HFFc6 (cell line): Measurements from ENCODE around the gene TPMT. TPM values are rescaled to one million over a fixed set of nuclear protein-coding genes. Genes with fewer than 3 reads are reported as not detected.

Source experiments
- DNase-seq: peaks from one replicate; pipeline ENCODE4 v3.0.0-alpha.2; 2018
- H3K27ac Mint-ChIP-seq: 2 replicates; pipeline ENCODE4 v1.8.0; 2020; ENCODE audit warnings: mild to moderate bottlenecking, mixed read lengths
- H3K27me3 Mint-ChIP-seq: 2 replicates; pipeline ENCODE4 v1.8.0; 2021; ENCODE audit warnings: mild to moderate bottlenecking, moderate library complexity, mixed read lengths; ENCODE audit not compliant: insufficient read depth
- H3K36me3 Mint-ChIP-seq: 2 replicates; pipeline ENCODE4 v1.8.0; 2021; ENCODE audit warnings: low read depth, mixed read lengths
- H3K4me1 Mint-ChIP-seq: 2 replicates; pipeline ENCODE4 v1.8.0; 2020; ENCODE audit warnings: low read depth, mixed read lengths
- H3K4me3 Mint-ChIP-seq: 2 replicates; pipeline ENCODE4 v1.8.0; 2020; ENCODE audit warnings: mild to moderate bottlenecking, moderate library complexity, mixed read lengths
- H3K9me3 Mint-ChIP-seq: 2 replicates; pipeline ENCODE4 v1.8.0; 2020; ENCODE audit warnings: mild to moderate bottlenecking, mixed read lengths
- total RNA-seq, 6 experiments: library from RNA; stranded (reverse); fragmentation: NEBNext Ultra II Directional; extraction: Animal tissue kit (Norgen Biotek cat#: 25700); gene quantifications; 2 replicates in 1 of 6; 3 replicates in 5 of 6; pipeline ENCODE4 v1.2.3, GENCODE V29; 2021
- TF ChIP-seq, protein P1 (sequence below): fragments of 200-600 bp; sonication (generic); IDR thresholded peaks from 2 replicates; pipeline ENCODE4 v1.5.0; 2021; ENCODE audit warnings: antibody characterized with exemption, mild to moderate bottlenecking

Gene TPMT
- total RNA-seq, 6 experiments from 2014 or later, result 15.5 to 23.1 (median 21.2) TPM

DNA sequence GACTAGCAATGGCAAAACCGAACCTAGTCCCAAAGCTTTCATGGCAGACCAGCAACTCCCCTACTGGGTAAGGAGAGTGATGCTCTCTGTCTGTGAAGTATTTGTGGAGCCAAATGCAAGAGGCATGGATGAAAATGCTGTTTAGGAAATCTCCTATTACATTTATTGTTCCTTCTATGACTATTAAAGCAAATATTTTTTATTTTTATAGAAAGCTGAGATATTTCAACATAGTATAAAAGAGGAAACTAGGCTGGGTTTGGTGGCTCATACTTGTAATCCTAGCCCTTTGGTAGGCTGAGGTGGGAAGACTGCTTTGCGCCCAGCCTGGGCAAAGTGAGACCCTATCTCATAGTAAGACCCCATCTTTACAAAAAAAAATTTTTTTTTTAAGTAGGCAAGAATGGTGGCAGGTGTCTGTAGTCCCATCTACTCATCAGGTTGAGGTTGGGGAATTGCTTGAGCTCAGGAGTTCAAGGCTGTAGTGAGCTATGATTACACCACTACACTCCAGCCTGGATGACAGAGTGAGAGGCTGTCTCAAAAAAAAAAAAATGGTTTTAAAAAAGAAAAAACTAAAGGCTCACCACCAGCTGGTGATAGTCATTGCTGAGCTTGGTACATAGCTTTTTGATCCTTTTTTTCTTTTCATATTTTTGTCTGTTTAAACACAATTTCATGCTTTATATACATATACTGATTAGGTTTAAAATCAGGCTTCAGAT lies 11.6 kb upstream of the TPMT start:
- Mint-ChIP-seq H3K27ac (peak overlapping the region; percentile 29; the same call in 1 of the 2 replicates), H3K36me3 (peaks cover 20% of the 10 kb centered on the region), H3K4me1 (peaks cover 10% of the 10 kb centered on the region), H3K9me3 (no peaks in the 10 kb centered on the region), H3K4me3 (no peak overlapping the region), H3K27me3 (no peaks in the 10 kb centered on the region)
- DNase-seq, result peak; percentile 9
- TF ChIP-seq, protein P1, sequence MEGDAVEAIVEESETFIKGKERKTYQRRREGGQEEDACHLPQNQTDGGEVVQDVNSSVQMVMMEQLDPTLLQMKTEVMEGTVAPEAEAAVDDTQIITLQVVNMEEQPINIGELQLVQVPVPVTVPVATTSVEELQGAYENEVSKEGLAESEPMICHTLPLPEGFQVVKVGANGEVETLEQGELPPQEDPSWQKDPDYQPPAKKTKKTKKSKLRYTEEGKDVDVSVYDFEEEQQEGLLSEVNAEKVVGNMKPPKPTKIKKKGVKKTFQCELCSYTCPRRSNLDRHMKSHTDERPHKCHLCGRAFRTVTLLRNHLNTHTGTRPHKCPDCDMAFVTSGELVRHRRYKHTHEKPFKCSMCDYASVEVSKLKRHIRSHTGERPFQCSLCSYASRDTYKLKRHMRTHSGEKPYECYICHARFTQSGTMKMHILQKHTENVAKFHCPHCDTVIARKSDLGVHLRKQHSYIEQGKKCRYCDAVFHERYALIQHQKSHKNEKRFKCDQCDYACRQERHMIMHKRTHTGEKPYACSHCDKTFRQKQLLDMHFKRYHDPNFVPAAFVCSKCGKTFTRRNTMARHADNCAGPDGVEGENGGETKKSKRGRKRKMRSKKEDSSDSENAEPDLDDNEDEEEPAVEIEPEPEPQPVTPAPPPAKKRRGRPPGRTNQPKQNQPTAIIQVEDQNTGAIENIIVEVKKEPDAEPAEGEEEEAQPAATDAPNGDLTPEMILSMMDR, result no peak

DNA sequence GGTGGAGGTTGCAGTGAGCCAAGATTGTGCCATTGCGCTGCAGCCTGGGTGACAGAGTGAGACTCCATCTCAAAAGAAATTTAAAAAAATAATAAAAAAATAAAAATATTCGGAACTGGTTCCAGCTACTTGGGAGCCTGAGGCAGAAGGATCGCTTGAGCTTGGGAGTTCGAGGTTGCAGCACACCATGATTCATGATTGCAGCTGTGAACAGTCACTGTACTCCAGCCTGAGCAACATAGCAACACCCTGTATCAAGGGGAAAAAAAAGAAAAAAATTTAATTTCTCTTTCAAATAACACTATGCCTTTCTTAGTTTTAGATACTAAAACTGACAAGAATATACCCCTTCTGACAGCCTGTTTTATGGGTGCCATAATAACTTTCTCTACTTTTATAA lies 10.9 kb upstream of the TPMT start:
- H3K4me3 Mint-ChIP-seq, result no peak overlapping the region
- TF ChIP-seq, protein P1, result no peak
- no peaks in the 10 kb centered on the region for H3K9me3 Mint-ChIP-seq
- H3K4me1 Mint-ChIP-seq, result peaks cover 17% of the 10 kb centered on the region
- no peak for DNase-seq
- H3K36me3 Mint-ChIP-seq, result peaks cover 21% of the 10 kb centered on the region
- no peak overlapping the region for H3K27ac Mint-ChIP-seq
- H3K27me3 Mint-ChIP-seq, result no peaks in the 10 kb centered on the region

DNA sequence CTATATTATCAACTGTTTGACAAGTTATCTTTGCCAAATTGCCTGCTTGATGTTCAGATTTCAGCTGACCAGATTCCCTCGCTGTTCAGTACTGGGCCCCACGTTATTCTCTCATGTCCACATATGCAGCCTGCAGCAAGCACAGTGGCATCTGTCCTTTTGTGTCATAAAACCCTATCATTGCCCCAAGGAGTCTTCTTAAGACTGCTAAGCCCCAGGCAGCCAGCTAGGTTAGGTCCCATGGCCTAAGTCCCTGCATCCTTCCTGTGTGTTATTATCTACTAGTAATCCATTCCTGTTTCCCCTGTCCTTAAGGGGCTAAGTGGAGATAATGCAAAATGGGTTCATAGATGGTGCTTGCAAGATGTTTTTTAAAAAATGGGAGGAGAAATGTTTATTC lies 7.5 kb upstream of the TPMT start:
- H3K4me3 Mint-ChIP-seq, result no peak overlapping the region
- DNase-seq, result no peak
- peaks cover 15% of the 10 kb centered on the region; the same call in 1 of the 2 replicates for H3K36me3 Mint-ChIP-seq
- no peaks in the 10 kb centered on the region for H3K27me3 Mint-ChIP-seq
- H3K27ac Mint-ChIP-seq, result no peak overlapping the region
- H3K4me1 Mint-ChIP-seq, result peaks cover 18% of the 10 kb centered on the region
- no peaks in the 10 kb centered on the region for H3K9me3 Mint-ChIP-seq
- TF ChIP-seq, protein P1, result no peak

DNA sequence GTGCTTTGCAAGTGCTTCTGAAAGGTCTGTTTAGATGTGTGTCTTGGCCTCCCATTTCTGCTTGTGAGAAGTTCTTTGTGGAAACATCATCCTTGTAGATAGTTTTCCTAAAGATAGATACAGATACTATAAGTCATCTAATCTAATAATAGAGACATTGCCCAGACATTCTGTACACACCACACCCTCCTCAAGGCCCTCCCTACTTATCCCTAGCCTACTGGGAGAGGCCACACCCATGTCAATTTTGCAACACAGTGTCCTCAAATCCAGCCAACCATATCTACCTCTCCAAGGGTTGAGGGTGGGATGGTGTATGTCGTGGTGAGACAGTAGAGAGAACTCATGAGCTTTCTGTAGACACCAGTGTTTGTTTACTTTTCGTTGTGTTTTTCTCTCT lies 6.6 kb upstream of the TPMT start:
- Mint-ChIP-seq H3K4me3 (no peak overlapping the region), H3K27ac (peak overlapping the region; percentile 37), H3K9me3 (no peaks in the 10 kb centered on the region), H3K27me3 (no peaks in the 10 kb centered on the region), H3K36me3 (peaks cover 15% of the 10 kb centered on the region; the same call in 1 of the 2 replicates), H3K4me1 (peaks cover 18% of the 10 kb centered on the region)
- DNase-seq, result no peak
- TF ChIP-seq, protein P1, result no peak

DNA sequence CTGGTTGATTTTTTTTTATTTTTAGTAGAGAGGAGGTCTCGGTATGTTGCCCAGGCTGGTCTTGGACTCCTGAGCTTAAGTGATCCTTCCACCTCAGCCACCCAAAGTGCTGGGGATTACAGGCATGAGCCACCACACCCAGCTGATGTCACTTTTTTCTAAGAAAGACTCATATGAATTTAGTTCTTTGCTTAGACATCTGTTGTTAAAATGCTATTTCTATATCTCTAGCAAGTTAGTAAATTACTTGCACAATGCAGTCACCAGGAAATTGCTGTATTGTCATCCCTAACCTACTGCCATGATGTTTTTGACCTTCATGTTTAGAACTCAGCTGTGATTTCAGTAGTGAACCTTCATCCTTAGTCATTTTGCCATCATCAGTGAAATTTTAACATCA lies 6.0 kb upstream of the TPMT start:
- H3K27me3 Mint-ChIP-seq, result no peaks in the 10 kb centered on the region
- H3K4me1 Mint-ChIP-seq, result peaks cover 18% of the 10 kb centered on the region
- no peak overlapping the region for H3K4me3 Mint-ChIP-seq
- no peak for DNase-seq
- H3K9me3 Mint-ChIP-seq, result no peaks in the 10 kb centered on the region
- H3K27ac Mint-ChIP-seq, result peak overlapping the region; percentile 37
- TF ChIP-seq, protein P1, result no peak
- peaks cover 15% of the 10 kb centered on the region; the same call in 1 of the 2 replicates for H3K36me3 Mint-ChIP-seq
